C4-2B (cell line): Measurements from ENCODE around the gene STARD10.

ENCODE experiments used
- CTCF ChIP-seq: fragments of 450-650 bp; conservative IDR thresholded peaks from 2 replicates; pipeline ENCODE4 v1.5.1; 2017; ENCODE audit warnings: mild to moderate bottlenecking
- ZFX ChIP-seq: fragments of 450-650 bp; IDR thresholded peaks from 2 replicates; pipeline ENCODE4 v1.6.1; 2017

GRCh38 chr11:72754544-72755155, 39.2 kb downstream of the STARD10 start:
- TF ChIP-seq CTCF (no peak), ZFX (no peak)
